Measurements from ENCODE around the gene AMDHD1.

The AMDHD1 gene

DNA sequence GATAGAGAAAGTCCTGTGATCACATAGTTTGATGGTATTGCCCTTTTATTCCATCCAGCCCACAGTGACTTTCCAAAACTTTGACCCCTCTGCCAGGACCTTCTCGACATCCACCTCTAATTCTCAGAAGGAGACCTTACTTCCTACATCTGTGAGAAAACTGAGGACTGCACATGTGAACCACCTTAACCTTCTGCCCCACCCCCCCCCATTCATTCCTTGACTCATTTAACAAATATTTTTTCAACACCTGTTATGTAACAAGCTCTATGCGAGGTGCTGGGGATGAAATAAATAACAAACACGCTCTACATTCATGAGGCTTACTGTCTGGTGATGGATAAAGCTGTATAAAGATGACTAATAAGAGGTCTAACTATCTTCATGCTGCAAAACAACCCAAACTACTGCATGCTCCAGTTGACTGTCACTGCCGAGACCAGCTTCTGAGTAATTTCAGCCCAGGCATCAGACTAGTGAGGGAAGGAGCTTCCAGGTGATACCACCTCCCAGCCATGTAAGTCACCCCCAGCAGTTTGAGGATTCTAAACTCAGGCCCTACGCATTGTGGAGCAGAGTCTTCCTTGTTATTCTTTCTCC lies 54.9 kb downstream of the AMDHD1 start:
- peaks cover 15 to 27% of the 10 kb centered on the region in 2 experiments for H3K36me3 ChIP-seq (ENCODE audit: control insufficient read depth in 2 of 2, insufficient read depth in 1 of 2, low read length in 2 of 2)
- TF ChIP-seq ZNF747 (tag by site-specific recombination; IDR thresholded peaks at IDR 0.05) (no peak), ZBTB17 (tag by site-specific recombination; IDR thresholded peaks at IDR 0.05) (no peak), KLF10 (tag by site-specific recombination; IDR thresholded peaks at IDR 0.05) (no peak), ZNF76 (tag by site-specific recombination; IDR thresholded peaks at IDR 0.05; ENCODE audit: borderline replicate concordance, low read depth) (no peak), ZBTB26 (tag by site-specific recombination; optimal IDR thresholded peaks at IDR 0.05) (no peak)
- ChIA-PET CTCF (interaction anchor here (0.6 to 5.6 kb wide), 35 partner anchors 9 to 1872 kb away, joined by 3 to 58 read pairs (median 5); partner anchors contain the start of genes AMDHD1 and CCDC38), POLR2A (interaction anchor here (2.3 kb wide), 1 partner anchor 38 kb away, joined by 10 read pairs; the partner anchor contains the start of gene LTA4H)
- H3K27ac ChIP-seq (ENCODE audit: extremely low read depth, low read depth, low read length): no peak overlapping the region
- H3K4me3 ChIP-seq (ENCODE audit: low read depth, low read length): no peak overlapping the region
- H3K9me3 ChIP-seq (ENCODE audit: control insufficient read depth, insufficient read depth, low read depth, low read length): no peaks in the 10 kb centered on the region
- no peaks in the 10 kb centered on the region for H3K4me1 ChIP-seq (ENCODE audit: control insufficient read depth, insufficient read depth, low read length)

GRCh38 chr12:95998611-95999286 lies 55.6 kb downstream of the AMDHD1 start:
- ChIA-PET POLR2A (interaction anchor here (2.3 kb wide), 1 partner anchor 37 kb away, joined by 10 read pairs; the partner anchor contains the start of gene LTA4H), CTCF (interaction anchor here (0.6 to 5.6 kb wide), 46 partner anchors 9 to 1873 kb away, joined by 3 to 58 read pairs (median 4); partner anchors contain the start of genes AMDHD1 and CCDC38)
- Histone ChIP-seq H3K9me3 (ENCODE audit: control insufficient read depth, insufficient read depth, low read depth, low read length) (no peaks in the 10 kb centered on the region), H3K4me3 (ENCODE audit: low read depth, low read length) (no peak overlapping the region), H3K36me3 (ENCODE audit: control insufficient read depth in 2 of 2, insufficient read depth in 1 of 2, low read length in 2 of 2) (peaks cover 21 to 32% of the 10 kb centered on the region in 2 experiments), H3K4me1 (ENCODE audit: control insufficient read depth, insufficient read depth, low read length) (no peaks in the 10 kb centered on the region), H3K27ac (ENCODE audit: extremely low read depth, low read depth, low read length) (no peak overlapping the region)
- TF ChIP-seq ZSCAN16 (tag by site-specific recombination; IDR thresholded peaks at IDR 0.05) (no peak), ZNF660 (tag by site-specific recombination; IDR thresholded peaks at IDR 0.05) (peak; percentile 37; the same call in 1 of the 2 replicates), ZNF19 (tag by site-specific recombination; IDR thresholded peaks at IDR 0.05; ENCODE audit: low read depth) (no peak), PRDM1 (tag by site-specific recombination; IDR thresholded peaks at IDR 0.05) (peak; percentile 87), ZNF654 (tag by site-specific recombination; IDR thresholded peaks at IDR 0.05; ENCODE audit: low read depth) (peak; percentile 75), ZBTB17 (tag by site-specific recombination; IDR thresholded peaks at IDR 0.05) (peak; percentile 89), ZNF585B (tag by site-specific recombination; IDR thresholded peaks at IDR 0.05) (peak; percentile 63), ZNF830 (tag by site-specific recombination; IDR thresholded peaks at IDR 0.05; ENCODE audit: low read depth) (no peak), ZNF292 (tag by site-specific recombination; IDR thresholded peaks at IDR 0.05; ENCODE audit: borderline replicate concordance, low read depth) (no peak)
- TF ChIP-seq, protein P1, sequence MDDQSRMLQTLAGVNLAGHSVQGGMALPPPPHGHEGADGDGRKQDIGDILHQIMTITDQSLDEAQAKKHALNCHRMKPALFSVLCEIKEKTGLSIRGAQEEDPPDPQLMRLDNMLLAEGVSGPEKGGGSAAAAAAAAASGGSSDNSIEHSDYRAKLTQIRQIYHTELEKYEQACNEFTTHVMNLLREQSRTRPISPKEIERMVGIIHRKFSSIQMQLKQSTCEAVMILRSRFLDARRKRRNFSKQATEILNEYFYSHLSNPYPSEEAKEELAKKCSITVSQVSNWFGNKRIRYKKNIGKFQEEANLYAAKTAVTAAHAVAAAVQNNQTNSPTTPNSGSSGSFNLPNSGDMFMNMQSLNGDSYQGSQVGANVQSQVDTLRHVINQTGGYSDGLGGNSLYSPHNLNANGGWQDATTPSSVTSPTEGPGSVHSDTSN (CRISPR knock-in tag; IDR thresholded peaks at IDR 0.05): no peak
- TF ChIP-seq, protein P2, sequence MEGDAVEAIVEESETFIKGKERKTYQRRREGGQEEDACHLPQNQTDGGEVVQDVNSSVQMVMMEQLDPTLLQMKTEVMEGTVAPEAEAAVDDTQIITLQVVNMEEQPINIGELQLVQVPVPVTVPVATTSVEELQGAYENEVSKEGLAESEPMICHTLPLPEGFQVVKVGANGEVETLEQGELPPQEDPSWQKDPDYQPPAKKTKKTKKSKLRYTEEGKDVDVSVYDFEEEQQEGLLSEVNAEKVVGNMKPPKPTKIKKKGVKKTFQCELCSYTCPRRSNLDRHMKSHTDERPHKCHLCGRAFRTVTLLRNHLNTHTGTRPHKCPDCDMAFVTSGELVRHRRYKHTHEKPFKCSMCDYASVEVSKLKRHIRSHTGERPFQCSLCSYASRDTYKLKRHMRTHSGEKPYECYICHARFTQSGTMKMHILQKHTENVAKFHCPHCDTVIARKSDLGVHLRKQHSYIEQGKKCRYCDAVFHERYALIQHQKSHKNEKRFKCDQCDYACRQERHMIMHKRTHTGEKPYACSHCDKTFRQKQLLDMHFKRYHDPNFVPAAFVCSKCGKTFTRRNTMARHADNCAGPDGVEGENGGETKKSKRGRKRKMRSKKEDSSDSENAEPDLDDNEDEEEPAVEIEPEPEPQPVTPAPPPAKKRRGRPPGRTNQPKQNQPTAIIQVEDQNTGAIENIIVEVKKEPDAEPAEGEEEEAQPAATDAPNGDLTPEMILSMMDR (tag by site-specific recombination; IDR thresholded peaks at IDR 0.05): peak; percentile 59; the same call in 1 of the 2 replicates

DNA sequence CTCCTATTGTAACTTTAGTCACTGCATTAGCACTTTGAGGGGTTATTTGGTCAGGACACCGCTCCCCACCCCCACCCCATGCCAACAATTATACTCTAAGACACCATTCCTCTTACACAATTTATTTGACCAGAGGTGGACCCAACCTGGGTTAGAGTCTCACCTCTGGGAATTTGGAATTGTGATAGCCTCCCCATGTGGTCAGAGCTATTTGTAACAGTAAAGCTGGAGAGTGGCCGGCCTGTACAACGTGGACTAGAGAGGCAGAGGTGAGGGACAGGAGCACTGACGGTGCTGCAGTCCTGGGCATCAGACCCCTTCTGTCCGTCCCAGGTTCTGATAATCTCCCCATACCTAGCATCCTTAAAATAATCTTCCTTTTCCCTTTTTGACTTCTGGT lies 56.4 kb downstream of the AMDHD1 start:
- peaks cover 25 to 36% of the 10 kb centered on the region in 2 experiments for H3K36me3 ChIP-seq (ENCODE audit: control insufficient read depth in 2 of 2, insufficient read depth in 1 of 2, low read length in 2 of 2)
- no peak overlapping the region for H3K4me3 ChIP-seq (ENCODE audit: low read depth, low read length)
- no peaks in the 10 kb centered on the region for H3K4me1 ChIP-seq (ENCODE audit: control insufficient read depth, insufficient read depth, low read length)
- H3K27ac ChIP-seq (ENCODE audit: extremely low read depth, low read depth, low read length): no peak overlapping the region
- no peaks in the 10 kb centered on the region for H3K9me3 ChIP-seq (ENCODE audit: control insufficient read depth, insufficient read depth, low read depth, low read length)
- CTCF ChIA-PET: interaction anchor here (0.6 to 5.6 kb wide), 17 partner anchors 15 to 557 kb away, joined by 3 to 58 read pairs (median 6); partner anchors contain the start of gene AMDHD1
- POLR2A ChIA-PET: interaction anchor here (2.3 kb wide), 1 partner anchor 36 kb away, joined by 10 read pairs; the partner anchor contains the start of gene LTA4H
- TF ChIP-seq, protein P3, sequence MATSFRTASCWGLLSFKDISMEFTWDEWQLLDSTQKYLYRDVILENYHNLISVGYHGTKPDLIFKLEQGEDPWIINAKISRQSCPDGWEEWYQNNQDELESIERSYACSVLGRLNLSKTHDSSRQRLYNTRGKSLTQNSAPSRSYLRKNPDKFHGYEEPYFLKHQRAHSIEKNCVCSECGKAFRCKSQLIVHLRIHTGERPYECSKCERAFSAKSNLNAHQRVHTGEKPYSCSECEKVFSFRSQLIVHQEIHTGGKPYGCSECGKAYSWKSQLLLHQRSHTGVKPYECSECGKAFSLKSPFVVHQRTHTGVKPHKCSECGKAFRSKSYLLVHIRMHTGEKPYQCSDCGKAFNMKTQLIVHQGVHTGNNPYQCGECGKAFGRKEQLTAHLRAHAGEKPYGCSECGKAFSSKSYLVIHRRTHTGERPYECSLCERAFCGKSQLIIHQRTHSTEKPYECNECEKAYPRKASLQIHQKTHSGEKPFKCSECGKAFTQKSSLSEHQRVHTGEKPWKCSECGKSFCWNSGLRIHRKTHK (tag by site-specific recombination; IDR thresholded peaks at IDR 0.05): no peak
- TF ChIP-seq ZNF202 (tag by site-specific recombination; IDR thresholded peaks at IDR 0.05; ENCODE audit: borderline replicate concordance): no peak
- TF ChIP-seq ZNF133 (tag by site-specific recombination; IDR thresholded peaks at IDR 0.05): no peak
- no peak for TF ChIP-seq ZNF223 (tag by site-specific recombination; IDR thresholded peaks at IDR 0.05)

All from HEK293 (cell line).